ENCODE results near the gene TWF2.

DNA sequence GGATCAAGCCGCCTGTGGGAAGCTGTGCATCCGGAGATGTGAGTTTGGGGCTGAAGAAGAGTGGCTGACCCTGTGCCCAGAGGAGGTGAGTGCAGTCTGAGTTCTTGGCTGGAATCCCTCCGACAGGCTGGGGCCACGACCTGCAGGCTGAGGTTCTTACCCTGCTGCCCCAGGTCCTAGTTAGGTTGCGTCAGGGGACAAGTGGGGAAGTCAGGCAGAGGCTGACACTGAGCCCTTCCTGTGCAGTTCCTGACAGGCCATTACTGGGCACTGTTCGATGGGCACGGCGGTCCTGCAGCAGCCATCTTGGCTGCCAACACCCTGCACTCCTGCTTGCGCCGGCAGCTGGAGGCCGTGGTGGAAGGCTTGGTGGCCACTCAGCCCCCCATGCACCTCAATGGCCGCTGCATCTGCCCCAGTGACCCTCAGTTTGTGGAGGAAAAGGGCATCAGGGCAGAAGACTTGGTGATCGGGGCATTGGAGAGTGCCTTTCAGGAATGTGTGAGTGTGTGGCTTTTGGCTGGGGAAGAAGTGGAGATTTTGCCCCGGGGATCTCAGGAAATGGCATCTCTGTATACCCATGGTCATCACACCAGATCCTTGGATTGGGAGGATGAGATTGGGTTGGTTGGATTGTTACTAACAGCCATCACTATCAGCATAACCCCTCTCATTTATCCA, 7.9 kb upstream of the TWF2 start:
- TF ChIP-seq CTCF (IDR thresholded peaks at IDR 0.05) (no peak), POLR2A (IDR thresholded peaks at IDR 0.05) (no peak), EP300 (IDR thresholded peaks at IDR 0.05) (no peak)
